H9 (cell line): Measurements from ENCODE around the gene TTBK1. TPM values are rescaled to one million over a fixed set of nuclear protein-coding genes. Genes with fewer than 3 reads are reported as not detected.

Source experiments
- DNase-seq: peaks from one replicate; pipeline ENCODE4 v3.0.0-alpha.2; 2017
- H2AFZ ChIP-seq: one replicate; pipeline ENCODE4 v1.6.1; 2013; ENCODE audit warnings: mild to moderate bottlenecking, low read length, control low read depth, moderate library complexity
- H2AK5ac ChIP-seq: 2 replicates; pipeline ENCODE4 v1.6.1; 2013; ENCODE audit warnings: low read length, control low read depth, mixed read lengths; ENCODE audit not compliant: insufficient read length
- H2BK120ac ChIP-seq: one replicate; pipeline ENCODE4 v1.6.1; 2013; ENCODE audit warnings: low read depth, mild to moderate bottlenecking, low read length, control low read depth, inconsistent platforms; ENCODE audit not compliant: poor library complexity, severe bottlenecking
- H2BK12ac ChIP-seq: 2 replicates; pipeline ENCODE4 v1.6.1; 2013; ENCODE audit warnings: low read length, control low read depth, mixed read lengths, low read depth; ENCODE audit not compliant: insufficient read length
- H2BK15ac ChIP-seq: 2 replicates; pipeline ENCODE4 v1.6.1; 2013; ENCODE audit warnings: low read depth, low read length, control low read depth
- H2BK20ac ChIP-seq: one replicate; pipeline ENCODE4 v1.6.1; 2013; ENCODE audit warnings: low read depth, mild to moderate bottlenecking, low read length, control low read depth, inconsistent platforms; ENCODE audit not compliant: poor library complexity, severe bottlenecking
- H2BK5ac ChIP-seq: 2 replicates; pipeline ENCODE4 v1.6.1; 2013; ENCODE audit warnings: low read length, control low read depth, mixed read lengths; ENCODE audit not compliant: insufficient read length
- H3K14ac ChIP-seq: 2 replicates; pipeline ENCODE4 v1.6.1; 2013; ENCODE audit warnings: low read length, control low read depth; ENCODE audit not compliant: insufficient read depth
- H3K18ac ChIP-seq: 2 replicates; pipeline ENCODE4 v1.6.1; 2013; ENCODE audit warnings: low read depth, mild to moderate bottlenecking, mixed read lengths, low read length, control low read depth; ENCODE audit not compliant: insufficient read length
- H3K23ac ChIP-seq: 2 replicates; pipeline ENCODE4 v1.6.1; 2013; ENCODE audit warnings: low read length, control low read depth, mixed read lengths, low read depth; ENCODE audit not compliant: insufficient read length
- H3K23me2 ChIP-seq: 2 replicates; pipeline ENCODE4 v1.6.1; 2013; ENCODE audit warnings: low read depth, mild to moderate bottlenecking, mixed read lengths, low read length, control low read depth; ENCODE audit not compliant: insufficient read length, poor library complexity, severe bottlenecking
- H3K27ac ChIP-seq: 2 replicates; pipeline ENCODE4 v1.5.1; 2013; ENCODE audit warnings: low read length, control low read depth, mixed read lengths, low read depth; ENCODE audit not compliant: insufficient read length
- H3K27me3 ChIP-seq: 2 replicates; pipeline ENCODE4 v1.6.1; 2013; ENCODE audit warnings: low read length, control low read depth, inconsistent platforms; ENCODE audit not compliant: insufficient read depth
- H3K4ac ChIP-seq: 2 replicates; pipeline ENCODE4 v1.6.1; 2013; ENCODE audit warnings: low read depth, mild to moderate bottlenecking, control low read depth, inconsistent platforms, low read length, moderate library complexity
- H3K4me1 ChIP-seq: 2 replicates; pipeline ENCODE4 v1.6.1; 2013; ENCODE audit warnings: low read length, control low read depth, inconsistent platforms; ENCODE audit not compliant: insufficient read depth
- H3K4me2 ChIP-seq: 2 replicates; pipeline ENCODE4 v1.6.1; 2013; ENCODE audit warnings: low read length, control low read depth, mixed read lengths; ENCODE audit not compliant: insufficient read length, insufficient read depth
- H3K56ac ChIP-seq: 2 replicates; pipeline ENCODE4 v1.6.1; 2013; ENCODE audit warnings: low read depth, mild to moderate bottlenecking, mixed read lengths, low read length, control low read depth; ENCODE audit not compliant: insufficient read length
- H3K79me1 ChIP-seq: 2 replicates; pipeline ENCODE4 v1.6.1; 2013; ENCODE audit warnings: low read depth, mild to moderate bottlenecking, moderate library complexity, low read length, control low read depth, inconsistent platforms; ENCODE audit not compliant: insufficient read depth, poor library complexity, severe bottlenecking
- H3K79me2 ChIP-seq: 2 replicates; pipeline ENCODE4 v1.6.1; 2013; ENCODE audit warnings: low read length, control low read depth, inconsistent platforms; ENCODE audit not compliant: insufficient read depth
- H3K9ac ChIP-seq: 2 replicates; pipeline ENCODE4 v1.6.1; 2013; ENCODE audit warnings: low read length, control low read depth, mixed read lengths; ENCODE audit not compliant: insufficient read length; ENCODE audit errors: extremely low read depth
- H3K9me3 ChIP-seq: one replicate; pipeline ENCODE4 v1.6.1; 2013; ENCODE audit warnings: low read depth, low read length, inconsistent platforms; ENCODE audit not compliant: control insufficient read depth
- H3T11ph ChIP-seq: one replicate; pipeline ENCODE4 v1.6.1; 2013; ENCODE audit warnings: mild to moderate bottlenecking, low read length, control low read depth, inconsistent platforms
- H4K20me1 ChIP-seq: one replicate; pipeline ENCODE4 v1.6.1; 2013; ENCODE audit not compliant: control insufficient read depth, insufficient read length, insufficient read depth
- H4K5ac ChIP-seq: 2 replicates; pipeline ENCODE4 v1.6.1; 2013; ENCODE audit warnings: low read depth, mild to moderate bottlenecking, mixed read lengths, low read length, control low read depth; ENCODE audit not compliant: insufficient read length
- H4K8ac ChIP-seq: replicated peaks from 2 replicates; pipeline ENCODE4 v1.6.1; 2013; ENCODE audit warnings: low read length, control low read depth, mixed read lengths, low read depth; ENCODE audit not compliant: insufficient read length
- H4K91ac ChIP-seq: 2 replicates; pipeline ENCODE4 v1.6.1; 2013; ENCODE audit warnings: low read depth, mild to moderate bottlenecking, moderate library complexity, mixed read lengths, low read length, control low read depth; ENCODE audit not compliant: insufficient read length
- H3K27ac Mint-ChIP-seq, 3 experiments: 2 replicates in 2 of 3; 3 replicates in 1 of 3; pipeline ENCODE4 v1.8.0; 2020 to 2021; ENCODE audit warnings: mixed read lengths in 3 of 3, mild to moderate bottlenecking in 1 of 3, moderate library complexity in 1 of 3
- H3K27me3 Mint-ChIP-seq: 2 replicates; pipeline ENCODE4 v1.8.0; 2021; ENCODE audit warnings: low read depth, mild to moderate bottlenecking, moderate library complexity, mixed read lengths
- H3K36me3 Mint-ChIP-seq, 3 experiments: 2 replicates in 2 of 3; 3 replicates in 1 of 3; pipeline ENCODE4 v1.8.0; 2020 to 2021; ENCODE audit warnings: low read depth in 3 of 3, mixed read lengths in 3 of 3; ENCODE audit not compliant: insufficient read depth in 1 of 3
- H3K4me1 Mint-ChIP-seq, 2 experiments: 2 replicates each; pipeline ENCODE4 v1.8.0; 2020; ENCODE audit warnings: mixed read lengths in 2 of 2
- H3K4me3 Mint-ChIP-seq, 2 experiments: 2 replicates in 1 of 2; 3 replicates in 1 of 2; pipeline ENCODE4 v1.8.0; 2020 to 2021; ENCODE audit warnings: mild to moderate bottlenecking in 2 of 2, mixed read lengths in 2 of 2, moderate library complexity in 1 of 2
- H3K9me3 Mint-ChIP-seq, 2 experiments: 2 replicates in 1 of 2; 3 replicates in 1 of 2; pipeline ENCODE4 v1.8.0; 2020; ENCODE audit warnings: mild to moderate bottlenecking in 2 of 2, mixed read lengths in 2 of 2, moderate library complexity in 1 of 2
- WGBS: extraction: QIAGEN DNeasy Blood & Tissue Kit; methylation state at CpG from one replicate; pipeline ENCODE4 v1.1.7; 2013; ENCODE audit warnings: missing lambda C conversion rate, low lambda C conversion rate, mixed read lengths; ENCODE audit not compliant: insufficient read length; ENCODE audit errors: extremely low coverage; 5-methylcytosine and 5-hydroxymethylcytosine counted together
- total RNA-seq: library from RNA; stranded (reverse); gene quantifications from 2 replicates; pipeline ENCODE4 v1.2.1, GENCODE V29; 2021
- TF ChIP-seq, protein P1 (sequence below): fragments of 200-600 bp; sonication (generic); conservative IDR thresholded peaks from 3 replicates; pipeline ENCODE4 v1.8.0; 2021; ENCODE audit warnings: antibody characterized with exemption, mild to moderate bottlenecking

Gene TTBK1
- total RNA-seq, 1 experiment from 2014 or later = 1.6 TPM

DNA sequence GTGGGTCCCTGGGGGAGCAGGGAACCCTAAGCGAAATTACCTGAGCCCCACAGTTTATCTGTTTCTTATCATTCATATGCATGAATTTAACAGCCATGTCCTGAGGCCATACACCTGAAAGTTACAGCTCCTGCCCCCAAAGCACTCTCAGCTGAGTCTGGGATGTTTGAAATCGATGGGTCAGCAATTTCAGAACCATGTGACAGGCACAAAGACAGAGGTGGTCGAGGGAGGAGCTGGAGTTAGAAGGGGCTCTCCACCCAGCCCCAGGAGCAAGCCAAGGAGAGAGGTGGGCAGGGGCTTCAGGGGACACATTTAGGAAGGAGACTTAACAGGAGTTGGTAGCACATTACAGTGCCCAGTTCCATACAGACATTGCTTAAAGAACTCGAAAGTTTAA is 14.9 kb downstream of the TTBK1 start:
- H3K27me3 ChIP-seq = no peaks in the 10 kb centered on the region
- Mint-ChIP-seq H3K4me1 (peaks cover 10 to 16% of the 10 kb centered on the region in 2 experiments), H3K9me3 (no peaks in the 10 kb centered on the region; a peak in 1 of 5 replicates), H3K27ac (peak overlapping the region in 1 of 3 experiments; percentile 19; a peak in 1 of 7 replicates), H3K4me3 (no peak overlapping the region), H3K27me3 (peaks cover under 1% of the 10 kb centered on the region; the same call in 1 of the 2 replicates), H3K36me3 (no peaks in the 10 kb centered on the region; a peak in 1 of 7 replicates)
- H2BK15ac ChIP-seq = no peak overlapping the region
- H2BK20ac ChIP-seq = no peak overlapping the region
- H3K18ac ChIP-seq = no peak overlapping the region
- no peaks in the 10 kb centered on the region for H3K79me1 ChIP-seq
- H3K56ac ChIP-seq = no peak overlapping the region
- no peak overlapping the region for H2BK5ac ChIP-seq
- no peak for DNase-seq
- no peaks in the 10 kb centered on the region for H3K4me1 ChIP-seq
- H3K9ac ChIP-seq = no peak overlapping the region
- WGBS = no CpG with 5 or more reads among the region's 4 CpGs
- H3K23me2 ChIP-seq = no peaks in the 10 kb centered on the region
- H3K4me2 ChIP-seq = no peak overlapping the region
- no peak overlapping the region for H3K4ac ChIP-seq
- H2AK5ac ChIP-seq = no peak overlapping the region
- no peak overlapping the region for H2AFZ ChIP-seq
- H4K5ac ChIP-seq = no peak overlapping the region
- no peak overlapping the region for H2BK120ac ChIP-seq
- TF ChIP-seq, protein P1, sequence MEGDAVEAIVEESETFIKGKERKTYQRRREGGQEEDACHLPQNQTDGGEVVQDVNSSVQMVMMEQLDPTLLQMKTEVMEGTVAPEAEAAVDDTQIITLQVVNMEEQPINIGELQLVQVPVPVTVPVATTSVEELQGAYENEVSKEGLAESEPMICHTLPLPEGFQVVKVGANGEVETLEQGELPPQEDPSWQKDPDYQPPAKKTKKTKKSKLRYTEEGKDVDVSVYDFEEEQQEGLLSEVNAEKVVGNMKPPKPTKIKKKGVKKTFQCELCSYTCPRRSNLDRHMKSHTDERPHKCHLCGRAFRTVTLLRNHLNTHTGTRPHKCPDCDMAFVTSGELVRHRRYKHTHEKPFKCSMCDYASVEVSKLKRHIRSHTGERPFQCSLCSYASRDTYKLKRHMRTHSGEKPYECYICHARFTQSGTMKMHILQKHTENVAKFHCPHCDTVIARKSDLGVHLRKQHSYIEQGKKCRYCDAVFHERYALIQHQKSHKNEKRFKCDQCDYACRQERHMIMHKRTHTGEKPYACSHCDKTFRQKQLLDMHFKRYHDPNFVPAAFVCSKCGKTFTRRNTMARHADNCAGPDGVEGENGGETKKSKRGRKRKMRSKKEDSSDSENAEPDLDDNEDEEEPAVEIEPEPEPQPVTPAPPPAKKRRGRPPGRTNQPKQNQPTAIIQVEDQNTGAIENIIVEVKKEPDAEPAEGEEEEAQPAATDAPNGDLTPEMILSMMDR = no peak
- H4K91ac ChIP-seq = no peak overlapping the region
- H3K23ac ChIP-seq = no peak overlapping the region
- H3K27ac ChIP-seq = no peak overlapping the region
- no peak overlapping the region for H2BK12ac ChIP-seq
- no peak overlapping the region for H4K8ac ChIP-seq
- no peak overlapping the region for H3K14ac ChIP-seq
- H3K79me2 ChIP-seq = no peaks in the 10 kb centered on the region
- no peaks in the 10 kb centered on the region for H3K9me3 ChIP-seq
- no peak overlapping the region for H3T11ph ChIP-seq
- no peaks in the 10 kb centered on the region for H4K20me1 ChIP-seq
